Measurements from ENCODE around the gene EXOC6B. TPM values are rescaled to one million over a fixed set of nuclear protein-coding genes. Genes with fewer than 3 reads are reported as not detected.

The EXOC6B gene
- total and polyA plus RNA-seq, 2 of the 8 experiments (the other 6 are each of a cell fraction or from before 2014, with no cell fraction given), result 13.5 to 33.0 TPM

GRCh38 chr2:72149556-72150156 is 676.2 kb downstream of the EXOC6B start (continued):
- no peak for TF ChIP-seq CHD7 (IDR thresholded peaks at IDR 0.05; ENCODE audit: insufficient replicate concordance, low read length)
- TF ChIP-seq RAD21 (IDR thresholded peaks at IDR 0.05 in 1 of 2, conservative IDR thresholded peaks at IDR 0.05 in 1 of 2; ENCODE audit: low read depth in 2 of 2, low read length in 2 of 2), result no peak
- TF ChIP-seq SIN3A (conservative IDR thresholded peaks at IDR 0.05 in 1 of 2, IDR thresholded peaks at IDR 0.05 in 1 of 2; ENCODE audit: low read depth in 1 of 2, low read length in 2 of 2), result no peak
